Hepatic stellate cell (primary cell): ENCODE measurements around the gene PKP4.
"Not testable (repeated sequence)": the region's sequence is repeated elsewhere in the genome, so short reads cannot be mapped to it uniquely, and the experiment has no call there.

Experiments
- DNase-seq: peaks from one replicate; pipeline ENCODE4 v3.0.0; 2011; ENCODE audit warnings: low spot score

The PKP4 gene

DNA sequence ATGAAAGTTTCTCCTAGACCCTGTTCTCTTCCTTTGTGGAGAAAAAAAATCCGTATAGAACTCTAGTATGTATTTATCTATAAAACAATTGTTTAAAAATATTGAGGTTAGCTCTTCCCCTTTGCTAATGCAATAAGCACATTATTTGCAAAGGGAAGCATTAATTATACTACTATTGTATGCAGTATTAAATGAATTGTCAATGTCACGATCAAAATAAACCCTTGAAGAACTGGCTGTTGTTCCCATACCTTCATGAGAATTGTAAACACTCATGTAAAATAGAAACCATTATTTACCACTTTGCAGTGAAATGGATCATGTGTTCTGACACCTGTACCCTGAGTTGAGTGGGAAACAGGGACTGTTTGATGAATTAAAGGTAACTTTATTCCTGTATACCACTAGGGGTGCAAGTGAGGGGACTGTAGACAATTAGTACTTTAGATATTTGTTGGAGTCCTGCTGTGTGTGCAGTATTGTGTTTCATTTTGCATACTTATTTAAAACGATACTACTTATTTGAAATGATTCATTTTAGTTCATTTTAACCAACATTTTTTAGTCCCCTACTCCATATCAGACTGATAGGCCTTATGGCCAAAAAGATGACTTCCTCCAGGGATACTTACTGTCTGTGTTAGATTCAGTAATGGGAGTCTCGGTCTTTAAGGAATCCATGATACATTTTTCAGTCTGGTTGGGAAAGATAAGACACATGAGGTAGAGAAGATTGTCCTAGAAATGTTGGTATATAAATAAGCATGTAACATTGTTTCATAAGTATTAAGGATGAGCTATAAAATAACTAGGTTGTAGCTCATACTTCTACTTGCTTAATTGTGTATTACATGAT, 7.9 kb downstream of the PKP4 start:
- DNase-seq: no peak

GRCh38 chr2:158467248-158467647, 10.5 kb downstream of the PKP4 start:
- DNase-seq: no peak

- not testable (repeated sequence) for DNase-seq
These were observed 16.1 kb downstream of the PKP4 start for GRCh38 chr2:158472829-158473228.

DNA sequence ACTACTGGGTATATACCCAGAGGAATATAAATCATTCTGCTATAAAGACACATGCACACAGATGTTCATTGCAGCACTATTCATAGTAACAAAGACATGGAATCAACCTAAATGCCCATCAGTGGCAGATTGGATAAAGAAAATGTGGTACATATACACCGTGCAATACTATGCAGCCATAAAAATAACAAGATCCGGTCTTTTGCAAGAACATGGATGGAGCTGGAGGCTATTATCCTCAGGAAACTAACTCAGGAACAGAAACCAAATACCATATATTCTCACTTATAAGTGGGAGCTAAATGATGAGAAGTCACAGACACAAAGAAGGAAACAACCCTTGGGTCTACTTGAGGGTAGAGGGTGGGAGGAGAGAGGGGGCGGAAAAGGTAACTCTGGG, 16.5 kb downstream of the PKP4 start:
- not testable (repeated sequence) for DNase-seq

- DNase-seq: no peak
These were observed 17.1 kb downstream of the PKP4 start for GRCh38 chr2:158473719-158474392.

GRCh38 chr2:158474526-158475011, 17.8 kb downstream of the PKP4 start:
- DNase-seq: not testable (repeated sequence)

- DNase-seq: no peak
These were observed 20.4 kb downstream of the PKP4 start for GRCh38 chr2:158477202-158477601.

- DNase-seq: no peak
These were observed 21.5 kb downstream of the PKP4 start for GRCh38 chr2:158478237-158478636.

- no peak for DNase-seq
These were observed 22.1 kb downstream of the PKP4 start for GRCh38 chr2:158478816-158479215.

DNA sequence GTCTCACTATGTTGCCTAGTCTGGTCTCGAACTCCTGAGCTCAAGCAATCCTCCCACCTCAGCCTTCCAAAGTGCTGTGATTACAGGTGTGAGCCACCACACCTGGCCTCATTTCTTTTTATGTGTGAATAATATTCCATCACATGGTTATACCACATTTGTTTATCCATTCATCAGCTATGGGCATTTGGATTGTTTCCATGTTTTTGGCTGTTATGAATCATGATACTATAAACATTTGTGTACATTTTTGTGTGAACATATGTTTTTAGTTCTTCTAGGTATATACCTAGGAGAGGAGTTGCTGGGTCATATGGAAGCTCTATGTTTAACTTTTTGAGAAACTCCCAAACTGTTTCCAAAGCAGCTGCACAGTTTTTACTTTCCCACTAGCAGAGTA, 24.4 kb downstream of the PKP4 start:
- DNase-seq: no peak

GRCh38 chr2:158482594-158482993, 25.8 kb downstream of the PKP4 start:
- no peak for DNase-seq

GRCh38 chr2:158484892-158485556, 28.3 kb downstream of the PKP4 start:
- no peak for DNase-seq

- DNase-seq: no peak
These were observed 29.6 kb downstream of the PKP4 start for GRCh38 chr2:158486150-158486969.

DNA sequence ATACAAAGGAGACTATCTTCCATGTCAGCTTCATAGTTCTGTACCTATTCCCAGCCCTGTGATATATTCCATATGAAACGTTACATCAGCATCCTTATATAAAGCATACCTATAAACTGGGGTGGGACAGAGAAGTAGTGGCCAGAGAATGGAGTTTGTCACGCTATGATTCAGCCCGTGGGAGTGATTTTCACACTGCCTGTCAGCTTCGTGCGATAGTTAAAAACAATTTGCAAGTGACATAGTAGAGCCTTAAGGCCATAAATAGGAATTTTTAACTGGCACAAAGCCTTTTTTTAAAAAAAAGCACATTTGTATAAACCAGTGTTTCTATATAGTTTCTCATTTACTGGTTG, 30.2 kb downstream of the PKP4 start:
- DNase-seq: no peak

DNA sequence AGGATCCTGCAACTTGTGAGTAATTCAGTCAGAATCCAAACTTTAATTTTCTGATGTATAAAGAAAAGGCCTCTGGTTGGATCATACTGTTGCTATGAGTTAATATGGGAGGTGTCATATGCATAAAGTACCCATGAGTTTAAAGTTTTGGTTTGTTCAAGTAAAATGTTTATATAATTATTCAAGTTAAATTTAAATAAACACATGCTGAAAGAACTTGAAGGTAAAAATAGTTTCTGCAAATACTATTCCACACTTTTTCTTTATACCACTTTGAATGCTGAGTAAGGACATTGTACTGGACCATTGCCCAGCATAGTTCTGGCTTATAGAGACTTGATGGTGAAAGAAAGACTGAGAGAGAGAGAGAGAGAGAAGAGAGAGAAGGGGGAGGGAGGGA, 30.7 kb downstream of the PKP4 start:
- peak; percentile 28 for DNase-seq

DNA sequence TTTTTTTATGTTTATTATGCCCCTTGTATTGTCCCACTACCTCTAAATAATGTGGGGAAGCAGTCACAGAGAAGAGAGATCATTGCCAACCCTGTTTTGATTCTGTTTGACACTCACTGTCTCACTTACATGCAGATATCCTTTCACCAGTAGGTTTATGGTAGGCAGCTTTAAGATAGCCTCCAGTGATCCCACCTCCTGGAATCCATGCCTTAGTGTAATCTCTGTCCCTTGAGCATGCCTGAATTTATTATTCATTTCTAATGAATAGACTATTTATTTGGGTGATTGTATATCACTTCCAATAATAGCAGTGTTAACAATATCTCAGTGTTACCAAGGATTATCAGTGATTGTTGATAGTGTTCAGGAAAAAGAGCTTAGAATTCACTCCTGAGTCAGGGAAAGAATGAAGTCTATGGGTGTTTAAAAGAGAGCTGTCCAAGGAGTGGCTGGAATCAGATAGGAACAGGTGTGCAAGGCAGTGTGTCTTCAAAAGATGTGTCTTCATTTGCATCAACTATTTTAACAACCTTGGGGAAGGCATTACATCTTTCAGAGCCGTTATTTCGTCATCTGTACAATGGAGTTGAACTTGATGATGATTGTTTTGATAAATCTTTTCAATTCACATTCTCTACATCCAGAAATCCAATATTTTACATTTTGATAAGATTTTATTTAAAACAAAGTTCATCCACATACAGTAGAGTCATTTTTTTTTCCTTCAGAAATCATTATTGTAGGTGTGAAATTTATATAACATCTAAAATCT, 31.9 kb downstream of the PKP4 start:
- DNase-seq: no peak

DNA sequence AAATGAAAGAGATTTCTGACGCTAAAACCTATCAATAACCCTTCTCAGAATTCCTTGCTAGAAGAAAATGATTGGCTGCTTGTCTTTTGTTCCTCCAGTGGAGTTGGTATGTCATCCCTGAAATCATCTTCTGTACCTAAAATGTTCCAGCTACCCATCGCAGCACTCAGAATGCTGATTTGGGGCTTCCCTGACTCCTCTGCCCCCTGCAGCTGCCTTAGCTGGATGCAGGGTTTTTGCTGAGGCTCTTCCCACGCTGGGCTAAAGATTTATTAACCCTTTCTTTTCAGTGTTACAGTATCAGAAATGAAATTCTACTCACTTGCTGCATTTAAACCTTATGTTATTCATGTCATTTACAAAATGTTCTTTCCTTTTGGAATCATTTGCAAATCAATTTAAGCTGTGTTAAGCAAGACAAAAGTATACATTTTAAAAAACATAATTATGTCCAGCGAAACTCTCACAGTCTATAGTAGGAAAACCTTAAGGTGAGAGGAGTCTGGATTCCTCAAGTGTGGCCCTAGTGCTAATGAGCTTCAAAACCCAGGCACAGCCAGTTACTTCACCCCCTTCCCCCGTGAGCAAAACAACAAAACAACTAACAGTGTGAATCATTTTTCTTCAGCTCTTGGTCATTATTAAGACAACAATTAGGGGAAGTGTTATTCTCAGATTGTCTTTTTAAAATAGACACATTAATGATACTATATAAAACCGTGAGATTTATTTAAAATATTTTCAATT, 32.8 kb downstream of the PKP4 start:
- DNase-seq: no peak

DNA sequence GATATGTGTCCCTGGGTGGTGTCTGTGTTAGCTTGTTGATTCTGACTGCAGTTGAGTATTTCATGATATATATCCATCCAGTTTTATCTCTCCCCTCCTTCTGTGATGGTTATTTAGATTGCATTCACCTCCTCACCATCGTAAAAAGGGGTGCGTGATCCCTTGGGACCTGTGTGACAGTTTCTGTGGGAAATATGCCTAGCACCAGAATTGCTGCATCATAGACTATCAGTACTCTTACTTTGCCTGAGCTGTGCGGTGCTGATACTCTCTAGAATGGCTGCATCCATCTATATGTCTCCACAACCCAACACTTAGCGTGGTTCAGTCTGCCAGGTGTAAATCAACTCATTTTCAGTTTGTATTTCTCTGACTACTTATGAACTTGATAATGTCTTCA, 34.3 kb downstream of the PKP4 start:
- DNase-seq: no peak

GRCh38 chr2:158493458-158493857, 36.7 kb downstream of the PKP4 start:
- DNase-seq: no peak

DNA sequence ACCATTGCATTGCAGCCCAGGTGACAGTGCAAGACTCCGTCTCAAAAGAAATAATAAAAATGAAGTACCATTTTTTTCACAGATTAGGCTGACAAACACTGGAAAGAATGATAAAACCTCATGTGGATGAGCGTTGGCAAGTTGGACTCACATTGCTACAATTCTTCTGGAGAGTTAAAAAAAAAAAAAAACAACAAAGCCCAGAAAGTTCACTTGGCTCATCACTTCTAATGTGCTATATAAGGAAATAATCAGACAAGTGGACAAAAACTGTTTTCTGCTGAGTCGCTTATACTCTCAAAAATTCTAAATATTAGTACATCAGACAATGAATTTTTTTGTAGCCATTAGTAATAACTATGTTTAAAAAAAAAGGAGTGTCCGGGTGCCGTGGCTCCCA, 38.4 kb downstream of the PKP4 start:
- DNase-seq: peak; percentile 41

DNA sequence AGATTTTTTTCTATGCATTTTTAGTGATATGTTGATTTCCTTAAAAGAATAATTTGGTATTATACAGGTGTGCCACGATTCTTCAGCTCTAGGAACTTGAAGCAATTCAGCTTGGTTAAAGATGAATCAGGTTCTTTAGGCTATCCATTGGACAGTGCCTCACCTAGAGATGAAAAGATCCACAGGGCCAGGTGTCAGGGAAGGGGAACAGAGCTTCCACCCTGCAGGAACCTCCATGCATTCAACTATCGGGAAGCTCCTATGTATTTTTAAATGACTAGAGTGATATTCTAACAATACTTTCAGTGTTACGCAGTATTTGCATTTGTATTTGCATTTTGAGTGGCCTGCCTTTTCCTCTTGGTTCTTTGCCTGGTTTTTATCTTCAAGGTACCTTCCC, 40.2 kb downstream of the PKP4 start:
- DNase-seq: no peak
